HEK293T (cell line): ENCODE data around the gene GALNT12.

Experiments used
- BHLHE40 ChIP-seq: fragments of 450-650 bp; IDR thresholded peaks from 2 replicates; pipeline ENCODE4 v1.6.1; 2016; ENCODE audit warnings: mild to moderate bottlenecking, moderate library complexity, borderline replicate concordance
- FOXK2 ChIP-seq: fragments of 450-650 bp; IDR thresholded peaks from 2 replicates; pipeline ENCODE4 v1.6.1; 2016; ENCODE audit warnings: mild to moderate bottlenecking
- SP1 ChIP-seq: fragments of 450-650 bp; IDR thresholded peaks from 2 replicates; pipeline ENCODE4 v1.6.1; 2017
- ZNF384 ChIP-seq: fragments of 450-650 bp; IDR thresholded peaks from 2 replicates; pipeline ENCODE4 v1.6.1; 2016
- TF ChIP-seq, protein P1 (sequence below): fragments of 450-650 bp; IDR thresholded peaks from 2 replicates; pipeline ENCODE4 v1.6.1; 2016

DNA sequence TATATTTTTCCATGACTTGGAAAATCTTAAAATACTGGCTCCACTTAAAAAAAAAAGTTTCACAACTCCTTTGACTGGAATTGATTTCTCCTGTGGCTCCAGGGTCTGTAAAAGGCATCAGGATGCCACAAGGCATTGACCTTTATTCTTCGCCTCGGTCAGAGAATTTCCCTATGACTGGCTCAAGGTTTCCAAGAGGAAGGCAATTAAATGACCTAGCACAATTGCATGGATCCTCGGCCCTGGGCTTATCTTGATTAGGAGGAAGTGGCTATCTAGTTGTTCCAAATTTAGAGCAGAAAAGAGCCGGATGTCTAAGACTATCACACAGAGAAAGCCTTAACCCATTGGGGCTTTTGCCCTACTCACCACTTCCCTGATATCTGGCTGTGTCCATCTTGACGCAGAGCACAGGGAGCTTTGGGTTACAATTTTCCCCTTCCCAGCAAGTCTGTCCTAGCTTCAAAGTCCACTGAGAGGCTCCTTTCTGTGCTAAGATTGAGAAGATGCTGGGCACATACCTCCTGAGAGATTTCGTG is 79.3 kb downstream of the GALNT12 start:
- TF ChIP-seq SP1 = no peak
- TF ChIP-seq FOXK2 = no peak
- TF ChIP-seq ZNF384 = no peak
- TF ChIP-seq BHLHE40 = no peak
- TF ChIP-seq, protein P1, sequence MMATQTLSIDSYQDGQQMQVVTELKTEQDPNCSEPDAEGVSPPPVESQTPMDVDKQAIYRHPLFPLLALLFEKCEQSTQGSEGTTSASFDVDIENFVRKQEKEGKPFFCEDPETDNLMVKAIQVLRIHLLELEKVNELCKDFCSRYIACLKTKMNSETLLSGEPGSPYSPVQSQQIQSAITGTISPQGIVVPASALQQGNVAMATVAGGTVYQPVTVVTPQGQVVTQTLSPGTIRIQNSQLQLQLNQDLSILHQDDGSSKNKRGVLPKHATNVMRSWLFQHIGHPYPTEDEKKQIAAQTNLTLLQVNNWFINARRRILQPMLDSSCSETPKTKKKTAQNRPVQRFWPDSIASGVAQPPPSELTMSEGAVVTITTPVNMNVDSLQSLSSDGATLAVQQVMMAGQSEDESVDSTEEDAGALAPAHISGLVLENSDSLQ = no peak
